ENCODE data around the gene GSN.
A peak's percentile ranks its signal among the peaks of the same experiment; 100 is the strongest.

GRCh38 chr9:121286973-121287741, 19.2 kb downstream of the GSN start:
- no peak for TF ChIP-seq FOXS1 (CRISPR knock-in tag; IDR thresholded peaks at IDR 0.05)
- TF ChIP-seq CTCF (IDR thresholded peaks at IDR 0.05), result peak; percentile 35; the same call in 1 of the 3 replicates
- no peak for TF ChIP-seq PBX3 (IDR thresholded peaks at IDR 0.05)
- TF ChIP-seq POLR2A (IDR thresholded peaks at IDR 0.05; ENCODE audit: low read length), result no peak; the same call in 1 of the 2 replicates
- no peak for TF ChIP-seq SMC3 (IDR thresholded peaks at IDR 0.05)
- TF ChIP-seq HDAC2 (IDR thresholded peaks at IDR 0.05), result no peak
- TF ChIP-seq RCOR1 (IDR thresholded peaks at IDR 0.05; ENCODE audit: low read depth, low read length), result 0 out of 2 replicates have a peak, but pooled peaks have one; percentile 23
- TF ChIP-seq ZNF302 (CRISPR knock-in tag; IDR thresholded peaks at IDR 0.05), result no peak
- no peak for TF ChIP-seq POLR2AphosphoS2 (conservative IDR thresholded peaks at IDR 0.05; ENCODE audit: low read length)
- peak; percentile 41; the same call in 1 of the 2 replicates for TF ChIP-seq MAX (IDR thresholded peaks at IDR 0.05)
- no peak for TF ChIP-seq MYC (IDR thresholded peaks at IDR 0.05; ENCODE audit: borderline replicate concordance, low read length)

Data from A549 (cell line).